Coronary artery (tissue), 2 donors: ENCODE results near the gene TMEM233.
A peak's percentile ranks its signal among the peaks of the same experiment; 100 is the strongest.
"Not testable (repeated sequence)": the region's sequence is repeated elsewhere in the genome, so short reads cannot be mapped to it uniquely, and the experiment has no call there.

Source experiments
- DNase-seq: peaks from one replicate; pipeline ENCODE4 v3.0.0-alpha.2; 2017; ENCODE audit warnings: low spot score
- H3K27ac ChIP-seq, 2 donors: fragments of 200-600 bp; sonication (generic); one replicate each; pipeline ENCODE4 v1.5.1; 2016 to 2019
- H3K4me3 ChIP-seq: fragments of 200-600 bp; sonication (generic); 2 replicates; pipeline ENCODE4 v1.5.1; 2016; ENCODE audit warnings: mild to moderate bottlenecking, moderate library complexity
- TF ChIP-seq, protein P1 (sequence below): fragments of 200-600 bp; sonication (generic); IDR thresholded peaks from one replicate; pipeline ENCODE4 v1.5.1; 2019; ENCODE audit warnings: antibody characterized with exemption

TMEM233 gene

DNA sequence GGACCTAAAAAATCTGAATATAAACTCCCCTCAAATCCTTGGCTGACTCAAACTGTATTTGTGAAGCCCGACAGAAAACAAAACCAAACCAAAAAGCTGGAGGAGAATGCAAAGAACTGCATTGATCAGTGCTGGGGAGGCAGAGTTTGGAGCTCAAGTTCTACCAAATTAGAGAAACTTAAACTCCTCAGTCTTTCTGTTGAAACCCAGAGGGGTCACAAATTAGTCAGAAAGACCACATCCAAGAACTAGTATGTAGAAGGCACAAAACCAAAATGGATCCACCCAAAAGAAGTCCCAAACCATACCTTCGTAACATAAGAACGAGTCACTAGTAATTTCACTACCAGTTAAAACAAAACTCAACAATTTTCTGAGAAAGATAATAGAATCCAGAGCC, 59.1 kb downstream of the TMEM233 start:
- no peak overlapping the region for H3K27ac ChIP-seq
- H3K4me3 ChIP-seq, result no peak overlapping the region
- TF ChIP-seq, protein P1, sequence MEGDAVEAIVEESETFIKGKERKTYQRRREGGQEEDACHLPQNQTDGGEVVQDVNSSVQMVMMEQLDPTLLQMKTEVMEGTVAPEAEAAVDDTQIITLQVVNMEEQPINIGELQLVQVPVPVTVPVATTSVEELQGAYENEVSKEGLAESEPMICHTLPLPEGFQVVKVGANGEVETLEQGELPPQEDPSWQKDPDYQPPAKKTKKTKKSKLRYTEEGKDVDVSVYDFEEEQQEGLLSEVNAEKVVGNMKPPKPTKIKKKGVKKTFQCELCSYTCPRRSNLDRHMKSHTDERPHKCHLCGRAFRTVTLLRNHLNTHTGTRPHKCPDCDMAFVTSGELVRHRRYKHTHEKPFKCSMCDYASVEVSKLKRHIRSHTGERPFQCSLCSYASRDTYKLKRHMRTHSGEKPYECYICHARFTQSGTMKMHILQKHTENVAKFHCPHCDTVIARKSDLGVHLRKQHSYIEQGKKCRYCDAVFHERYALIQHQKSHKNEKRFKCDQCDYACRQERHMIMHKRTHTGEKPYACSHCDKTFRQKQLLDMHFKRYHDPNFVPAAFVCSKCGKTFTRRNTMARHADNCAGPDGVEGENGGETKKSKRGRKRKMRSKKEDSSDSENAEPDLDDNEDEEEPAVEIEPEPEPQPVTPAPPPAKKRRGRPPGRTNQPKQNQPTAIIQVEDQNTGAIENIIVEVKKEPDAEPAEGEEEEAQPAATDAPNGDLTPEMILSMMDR, result no peak
- DNase-seq, result no peak

DNA sequence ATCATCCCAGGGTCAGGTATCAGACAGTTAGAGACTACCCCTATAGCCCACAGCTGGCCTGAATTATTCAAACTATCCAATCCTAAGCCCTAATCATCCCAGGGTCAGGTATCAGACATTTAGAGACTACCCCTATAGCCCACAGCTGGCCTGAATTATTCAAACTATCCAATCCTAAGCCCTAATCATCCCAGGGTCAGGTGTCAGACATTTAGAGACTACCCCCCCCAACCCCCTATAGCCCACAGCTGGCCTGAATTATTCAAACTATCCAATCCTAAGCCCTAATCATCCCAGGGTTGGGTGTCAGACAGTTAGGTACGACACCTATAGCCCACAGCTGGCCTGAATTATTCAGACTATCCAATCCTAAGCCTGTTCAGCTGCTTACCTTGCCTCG, 63.4 kb downstream of the TMEM233 start:
- not testable (repeated sequence) for H3K27ac ChIP-seq, H3K4me3 ChIP-seq, DNase-seq

DNA sequence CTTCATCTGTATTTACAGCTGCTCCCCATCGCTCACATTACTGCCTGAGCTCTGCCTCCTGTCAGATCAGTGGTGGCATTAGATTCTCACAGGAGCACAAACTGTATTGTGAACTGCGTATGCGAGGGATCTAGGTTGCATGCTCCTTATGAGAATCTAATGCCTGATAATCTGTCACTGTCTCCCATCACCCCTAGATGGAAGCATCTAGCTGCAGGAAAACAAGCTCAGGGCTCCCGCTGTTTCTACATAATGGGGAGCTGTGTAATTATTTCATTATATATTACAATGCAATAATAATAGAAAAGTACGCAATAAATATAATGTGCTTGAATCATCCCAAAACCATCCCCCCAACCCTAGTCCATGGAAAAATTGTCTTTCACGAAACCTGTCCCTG, 64.6 kb downstream of the TMEM233 start:
- not testable (repeated sequence) for H3K27ac ChIP-seq, H3K4me3 ChIP-seq, DNase-seq

DNA sequence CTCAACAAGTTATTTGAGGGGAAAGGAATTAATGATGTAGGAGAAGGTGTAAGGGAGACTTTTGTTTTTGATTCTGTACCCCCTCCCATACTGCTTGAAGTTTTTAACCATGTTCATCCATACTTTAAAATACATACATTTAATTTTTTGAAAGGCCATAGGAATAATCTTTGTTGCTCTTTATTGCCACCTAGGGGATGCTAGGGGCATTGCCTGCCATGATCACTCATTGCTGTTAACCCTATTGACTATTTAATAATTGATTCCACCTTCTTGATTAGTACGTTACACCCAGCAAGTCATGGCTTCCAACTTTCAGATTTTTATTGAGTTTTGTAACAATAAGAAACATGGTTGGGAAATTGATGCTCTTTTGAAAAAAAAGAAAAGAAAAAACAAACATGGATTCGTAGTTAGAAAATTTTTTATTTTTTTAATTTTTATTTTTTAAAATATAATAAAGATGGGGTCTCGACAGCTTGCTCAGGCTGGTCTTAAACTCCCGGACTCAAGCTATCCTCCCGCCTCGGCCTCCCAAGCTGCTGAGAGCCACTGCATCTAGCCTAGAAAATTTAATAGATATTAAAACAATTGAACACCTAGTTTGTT, 65.8 kb downstream of the TMEM233 start:
- H3K4me3 ChIP-seq, result no peak overlapping the region
- TF ChIP-seq, protein P1, result peak; percentile 81
- DNase-seq, result no peak
- no peak overlapping the region for H3K27ac ChIP-seq

DNA sequence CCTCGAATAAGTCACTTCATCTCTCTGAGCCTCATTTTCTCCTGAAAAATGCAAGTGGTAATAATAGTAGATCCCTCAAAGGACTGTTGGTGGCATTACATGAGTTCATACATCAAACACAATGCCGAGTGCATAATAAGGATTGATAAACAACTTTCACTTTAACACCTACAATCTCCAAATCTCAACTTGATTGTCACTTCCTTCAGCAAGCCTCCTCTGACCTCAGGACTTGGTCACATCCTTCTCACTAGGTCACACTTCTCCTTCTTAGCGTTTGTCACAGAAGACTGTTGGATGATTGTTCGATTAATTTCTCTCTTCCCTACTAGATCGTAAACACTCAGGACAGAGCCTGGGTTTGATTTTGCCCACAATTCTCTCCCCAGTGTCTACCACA, 66.5 kb downstream of the TMEM233 start:
- TF ChIP-seq, protein P1, result no peak
- no peak for DNase-seq
- Histone ChIP-seq H3K4me3 (no peak overlapping the region), H3K27ac (no peak overlapping the region)

DNA sequence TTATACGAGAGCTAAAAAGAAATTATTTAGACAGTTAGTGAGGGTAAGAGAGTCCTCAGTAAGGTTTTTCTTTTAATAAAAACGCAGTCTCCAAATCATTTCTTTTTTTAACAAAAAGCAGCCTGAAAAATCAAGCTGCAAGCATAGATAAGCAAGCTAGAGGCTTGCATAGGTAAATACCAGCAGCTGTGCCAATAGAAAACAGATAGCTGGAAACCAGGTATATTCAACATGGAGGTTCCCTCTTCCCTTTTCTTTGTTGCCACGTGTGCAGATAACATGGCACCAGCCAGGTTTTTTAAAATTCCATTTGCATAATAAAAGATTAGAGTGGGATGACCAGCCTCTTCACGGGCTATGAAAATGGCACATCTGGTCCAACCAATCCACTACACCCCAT, 68.3 kb downstream of the TMEM233 start:
- Histone ChIP-seq H3K27ac (no peak overlapping the region), H3K4me3 (no peak overlapping the region)
- DNase-seq, result no peak
- TF ChIP-seq, protein P1, result no peak

DNA sequence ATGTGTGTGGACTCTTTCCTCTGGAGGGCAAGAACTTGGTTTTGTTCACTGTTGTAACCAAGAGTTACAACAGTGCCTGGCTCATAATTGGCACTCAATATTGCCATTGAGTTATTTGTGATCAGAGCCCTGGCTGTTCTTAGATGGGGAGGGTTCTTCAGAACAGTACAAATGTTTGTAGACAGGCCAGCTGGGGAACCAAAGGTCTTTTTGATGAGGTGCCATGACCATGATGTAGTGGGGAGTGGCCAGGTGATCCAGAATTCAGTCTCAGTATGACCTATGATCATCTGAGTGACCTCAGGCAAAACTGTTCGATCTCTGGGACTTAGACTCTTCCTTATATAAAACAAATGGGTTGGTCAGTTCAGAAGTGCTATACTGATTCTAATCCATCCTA, 71.1 kb downstream of the TMEM233 start:
- no peak overlapping the region for H3K4me3 ChIP-seq
- TF ChIP-seq, protein P1, result no peak
- DNase-seq, result no peak
- H3K27ac ChIP-seq, result no peak overlapping the region

DNA sequence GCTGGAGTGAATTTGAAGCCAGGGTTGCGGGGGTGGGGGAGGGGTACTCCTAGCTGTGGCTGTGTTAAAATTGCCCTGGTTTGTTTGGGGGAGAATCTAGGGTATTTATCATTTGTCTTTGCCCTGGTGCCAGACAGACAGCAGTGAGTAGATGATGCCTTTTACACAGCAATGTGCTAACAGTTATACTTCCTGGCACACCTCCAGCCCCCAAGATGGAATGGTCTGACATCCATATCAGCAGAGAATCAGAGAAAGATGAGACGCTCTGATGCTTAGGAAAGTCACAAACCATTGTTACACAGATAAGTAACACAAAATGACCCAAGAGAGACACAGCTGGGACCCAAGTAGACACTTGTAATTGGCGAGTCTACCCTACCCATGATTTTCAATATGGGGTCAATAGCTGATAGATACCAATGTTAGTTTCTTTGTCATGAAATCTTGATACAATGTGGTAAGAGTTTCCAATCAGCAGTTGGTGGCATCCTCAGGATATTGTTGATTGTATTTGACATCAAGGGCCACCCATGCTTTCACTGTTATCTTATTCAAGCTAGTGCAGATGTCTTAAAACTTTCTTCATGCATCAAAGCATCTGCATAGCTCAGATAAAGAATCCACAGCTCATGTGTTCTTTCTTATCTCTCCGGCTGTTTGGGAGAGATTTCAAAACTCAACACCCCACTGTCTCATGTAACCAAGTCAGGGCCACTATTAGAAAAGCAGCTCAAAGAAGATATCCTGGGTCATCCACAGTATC, 71.8 kb downstream of the TMEM233 start:
- no peak overlapping the region for H3K4me3 ChIP-seq
- TF ChIP-seq, protein P1, result no peak
- H3K27ac ChIP-seq, result no peak overlapping the region
- no peak for DNase-seq
